Ovary (tissue), 9 donors: ENCODE data around the gene IFNAR2. TPM values are rescaled to one million over a fixed set of nuclear protein-coding genes. Genes with fewer than 3 reads are reported as not detected.
"Not testable (repeated sequence)": the region's sequence is repeated elsewhere in the genome, so short reads cannot be mapped to it uniquely, and the experiment has no call there.

Source experiments
- DNase-seq, 5 donors: peaks; one replicate each; pipeline ENCODE4 v3.0.0-alpha.2; 2019 to 2020
- H3K27ac ChIP-seq, 2 donors: fragments of 200-600 bp; one replicate each; pipeline versions ENCODE4 v1.5.1 to v1.8.0; 2019 to 2022
- H3K27me3 ChIP-seq: fragments of 200-600 bp; one replicate; pipeline ENCODE4 v1.8.0; 2022
- H3K36me3 ChIP-seq: fragments of 200-600 bp; sonication (generic); one replicate; pipeline ENCODE4 v1.5.1; 2019
- H3K4me1 ChIP-seq: one replicate; pipeline ENCODE4 v1.8.1; 2013; ENCODE audit warnings: mild to moderate bottlenecking, moderate library complexity; ENCODE audit not compliant: insufficient read depth
- H3K4me3 ChIP-seq: fragments of 200-600 bp; sonication (generic); one replicate; pipeline ENCODE4 v1.5.1; 2017
- H3K9me3 ChIP-seq, 2 donors: fragments of 200-600 bp in 1 of 2; sonication (generic) in 1 of 2; one replicate each; pipeline versions ENCODE4 v1.5.1 to v1.8.1; 2013 to 2019; ENCODE audit warnings: mild to moderate bottlenecking in 1 of 2, moderate library complexity in 1 of 2
- EP300 ChIP-seq: sonication (generic); formaldehyde crosslinking; IDR thresholded peaks from one replicate; pipeline ENCODE4 v1.6.1; 2017; ENCODE audit warnings: antibody characterized with exemption
- POLR2A ChIP-seq: fragments of 450-650 bp; IDR thresholded peaks from one replicate; pipeline ENCODE4 v1.6.1; 2017; ENCODE audit warnings: antibody characterized with exemption, mild to moderate bottlenecking, moderate library complexity
- WGBS, 3 donors: extraction: QIAGEN DNeasy Blood & Tissue Kit in 1 of 3; methylation state at CpG; one replicate each; pipeline versions ENCODE4 v1.1.5 to v1.1.7; 2013 to 2017; 5-methylcytosine and 5-hydroxymethylcytosine counted together
- intact Hi-C, 4 donors: fragments of 100-400 bp; cut with DNase I; formaldehyde crosslinking; loops; one replicate each; pipeline versions ENCODE4 v1.11.0 to v1.15.1; 2022 to 2023
- polyA plus RNA-seq, 2 donors: library from polyadenylated mRNA; stranded (reverse); fragments of 200-250 nt in 1 of 2; fragments of 350-450 nt in 1 of 2; fragmentation: Illumina TruSeq in 1 of 2; extraction: RNeasy Lipid Tissue Mini Kit (QIAGEN cat#74804) in 1 of 2; gene quantifications; one replicate each; pipeline ENCODE4 v1.2.3, GENCODE V29; 2013 to 2014
- total RNA-seq, 7 donors: library from RNA; depleted of rRNA in 2 of 7; stranded (reverse); fragments of >200 nt in 2 of 7; fragmentation: NEBNext Ultra II Directional in 3 of 7; extraction: Animal tissue kit (Norgen Biotek cat#: 25700) in 3 of 7; gene quantifications; one replicate each; pipeline versions ENCODE4 v1.1.0 to v1.2.4, GENCODE V29; 2016 to 2023
- TF ChIP-seq, protein P1 (sequence below), 3 donors: fragments of 450-650 bp in 2 of 3; fragments of 200-600 bp in 1 of 3; IDR thresholded peaks; one replicate each; pipeline versions ENCODE4 v1.5.1 to v1.8.0; 2016 to 2022; ENCODE audit warnings: antibody characterized with exemption in 3 of 3, mild to moderate bottlenecking in 1 of 3
- donor health status: DM: no; HTN: no; CAD: no; lungs with moderate emphysema.
- donor health status: DM: no; HTN: no; CAD: no.
- donor health status: Bipolar disorder and iron deficiency.
- donor health status: DM: yes; HTN: yes; CAD: no.
- donor health status: DM: no; HTN: no; CAD: no.
- donor health status: DM: yes; HTN: yes; CAD: no.

Gene IFNAR2
- total and polyA plus RNA-seq, 9 donors, result 10.8 to 30.4 (median 20.5) TPM

DNA sequence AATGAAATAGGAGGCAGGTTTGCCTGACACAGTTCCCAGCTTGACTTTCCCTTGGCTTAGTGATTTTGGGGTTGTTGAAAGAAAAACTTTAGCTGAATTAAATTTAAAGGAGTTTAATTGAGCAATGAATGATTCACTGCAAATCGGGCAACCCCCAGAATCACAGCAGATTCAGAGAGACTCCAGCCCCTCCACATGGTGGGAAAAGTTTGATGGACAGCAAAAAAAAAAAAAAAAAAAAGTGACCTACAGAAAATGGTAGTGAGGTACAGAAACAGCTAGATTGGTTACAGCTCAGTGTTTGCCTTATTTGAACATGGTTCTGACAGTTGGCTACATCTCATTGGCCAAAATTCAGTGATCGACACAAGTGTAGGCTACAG is 12.6 kb upstream of the IFNAR2 start:
- no peak overlapping the region for H3K27ac ChIP-seq
- TF ChIP-seq, protein P1, sequence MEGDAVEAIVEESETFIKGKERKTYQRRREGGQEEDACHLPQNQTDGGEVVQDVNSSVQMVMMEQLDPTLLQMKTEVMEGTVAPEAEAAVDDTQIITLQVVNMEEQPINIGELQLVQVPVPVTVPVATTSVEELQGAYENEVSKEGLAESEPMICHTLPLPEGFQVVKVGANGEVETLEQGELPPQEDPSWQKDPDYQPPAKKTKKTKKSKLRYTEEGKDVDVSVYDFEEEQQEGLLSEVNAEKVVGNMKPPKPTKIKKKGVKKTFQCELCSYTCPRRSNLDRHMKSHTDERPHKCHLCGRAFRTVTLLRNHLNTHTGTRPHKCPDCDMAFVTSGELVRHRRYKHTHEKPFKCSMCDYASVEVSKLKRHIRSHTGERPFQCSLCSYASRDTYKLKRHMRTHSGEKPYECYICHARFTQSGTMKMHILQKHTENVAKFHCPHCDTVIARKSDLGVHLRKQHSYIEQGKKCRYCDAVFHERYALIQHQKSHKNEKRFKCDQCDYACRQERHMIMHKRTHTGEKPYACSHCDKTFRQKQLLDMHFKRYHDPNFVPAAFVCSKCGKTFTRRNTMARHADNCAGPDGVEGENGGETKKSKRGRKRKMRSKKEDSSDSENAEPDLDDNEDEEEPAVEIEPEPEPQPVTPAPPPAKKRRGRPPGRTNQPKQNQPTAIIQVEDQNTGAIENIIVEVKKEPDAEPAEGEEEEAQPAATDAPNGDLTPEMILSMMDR (IDR thresholded peaks at IDR 0.05), result no peak
- TF ChIP-seq POLR2A, result no peak
- no peak for TF ChIP-seq EP300
- H3K36me3 ChIP-seq, result no peaks in the 10 kb centered on the region
- no peaks in the 10 kb centered on the region for H3K9me3 ChIP-seq
- H3K27me3 ChIP-seq, result no peaks in the 10 kb centered on the region
- WGBS, 3 donors, result 91 to 95% (median 91%) methylated on average over 2 of the region's 2 CpGs
- peaks cover 3% of the 10 kb centered on the region for H3K4me1 ChIP-seq
- no peak overlapping the region for H3K4me3 ChIP-seq
- intact Hi-C loops, result no loop called here
- no peak for DNase-seq

GRCh38 chr21:33219300-33219699 is 10.4 kb upstream of the IFNAR2 start:
- Histone ChIP-seq H3K9me3 (no peaks in the 10 kb centered on the region), H3K27ac (no peak overlapping the region), H3K4me3 (no peak overlapping the region), H3K4me1 (no peaks in the 10 kb centered on the region), H3K27me3 (no peaks in the 10 kb centered on the region), H3K36me3 (no peaks in the 10 kb centered on the region)
- no peak for DNase-seq
- WGBS, 3 donors, result 80 to 83% (median 83%) methylated on average over 3 of the region's 3 CpGs
- intact Hi-C loops, result no loop called here
- TF ChIP-seq, protein P1 (IDR thresholded peaks at IDR 0.05), result no peak
- TF ChIP-seq EP300 (no peak), POLR2A (no peak)

GRCh38 chr21:33219954-33220353 is 9.8 kb upstream of the IFNAR2 start:
- TF ChIP-seq EP300, result no peak
- intact Hi-C loops, result no loop called here
- H3K9me3 ChIP-seq, result no peaks in the 10 kb centered on the region
- H3K4me3 ChIP-seq, result no peak overlapping the region
- no peaks in the 10 kb centered on the region for H3K36me3 ChIP-seq
- WGBS, 3 donors, result 91 to 93% (median 92%) methylated on average over 3 of the region's 3 CpGs
- no peak for DNase-seq
- no peak overlapping the region for H3K27ac ChIP-seq
- no peaks in the 10 kb centered on the region for H3K4me1 ChIP-seq
- H3K27me3 ChIP-seq, result no peaks in the 10 kb centered on the region

DNA sequence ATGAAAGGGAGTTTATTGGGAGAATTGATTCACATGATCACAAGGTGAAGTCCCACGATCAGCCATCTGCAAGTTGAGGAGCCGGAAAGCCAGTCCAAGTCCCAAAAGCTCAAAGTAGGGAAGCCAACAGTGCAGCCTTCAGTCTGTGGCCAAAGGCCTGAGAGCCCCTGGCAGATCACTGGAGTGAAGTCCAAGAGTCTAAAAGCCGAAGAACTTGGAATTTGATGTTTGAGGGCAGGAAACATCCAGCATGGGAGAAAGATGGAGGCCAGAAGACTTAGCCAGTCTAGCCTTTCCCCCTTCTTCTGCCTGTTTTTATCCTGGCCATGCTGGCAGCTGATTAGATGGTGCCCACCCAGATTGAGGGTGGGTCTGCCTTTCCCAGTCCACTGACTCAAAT is 4.4 kb upstream of the IFNAR2 start:
- intact Hi-C loops, DNase-seq: not testable (repeated sequence)
- 93 to 98% (median 95%) methylated on average over 3 of the region's 3 CpGs for WGBS, 3 donors

DNA sequence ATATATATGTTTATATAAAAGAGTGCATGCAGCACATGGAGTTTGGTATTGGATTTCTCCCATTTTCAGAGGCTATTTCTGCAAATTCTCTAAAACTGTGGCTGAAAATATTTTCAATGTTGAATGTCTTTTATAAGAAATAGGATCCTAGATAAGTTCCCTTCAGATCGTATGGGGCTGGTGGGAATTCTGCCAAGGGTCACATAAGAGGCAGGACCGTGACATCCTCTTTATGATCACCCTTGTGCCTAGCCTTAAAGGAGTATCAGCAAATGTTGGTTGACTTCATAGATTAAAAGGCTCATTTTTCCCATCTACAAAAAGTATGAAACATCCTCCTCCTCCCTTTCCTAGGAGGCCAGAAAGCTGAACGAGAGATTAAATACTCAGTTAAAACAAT is 1.3 kb upstream of the IFNAR2 start:
- Histone ChIP-seq H3K27me3 (no peaks in the 10 kb centered on the region), H3K36me3 (no peaks in the 10 kb centered on the region), H3K4me1 (peaks cover 3% of the 10 kb centered on the region), H3K9me3 (no peaks in the 10 kb centered on the region), H3K27ac (no peak overlapping the region), H3K4me3 (no peak overlapping the region)
- WGBS, 3 donors, result 38 to 53% (median 43%) methylated on average over 3 of the region's 3 CpGs
- intact Hi-C loops, result no loop called here
- TF ChIP-seq, protein P1 (IDR thresholded peaks at IDR 0.05), result no peak
- TF ChIP-seq POLR2A, result no peak
- no peak for TF ChIP-seq EP300
- DNase-seq, result no peak

More for the DNA sequence above, 4.4 kb upstream of the IFNAR2 start:
- H3K36me3 ChIP-seq, H3K27me3 ChIP-seq, H3K4me1 ChIP-seq, H3K4me3 ChIP-seq, H3K27ac ChIP-seq, H3K9me3 ChIP-seq: not testable (repeated sequence)
